ENCODE measurements around the gene UQCR11. TPM values are rescaled to one million over a fixed set of nuclear protein-coding genes. Genes with fewer than 3 reads are reported as not detected.

The UQCR11 gene
- total RNA-seq, 6 donors from 2014 or later, result 10.5 to 216 (median 67.3) TPM

DNA sequence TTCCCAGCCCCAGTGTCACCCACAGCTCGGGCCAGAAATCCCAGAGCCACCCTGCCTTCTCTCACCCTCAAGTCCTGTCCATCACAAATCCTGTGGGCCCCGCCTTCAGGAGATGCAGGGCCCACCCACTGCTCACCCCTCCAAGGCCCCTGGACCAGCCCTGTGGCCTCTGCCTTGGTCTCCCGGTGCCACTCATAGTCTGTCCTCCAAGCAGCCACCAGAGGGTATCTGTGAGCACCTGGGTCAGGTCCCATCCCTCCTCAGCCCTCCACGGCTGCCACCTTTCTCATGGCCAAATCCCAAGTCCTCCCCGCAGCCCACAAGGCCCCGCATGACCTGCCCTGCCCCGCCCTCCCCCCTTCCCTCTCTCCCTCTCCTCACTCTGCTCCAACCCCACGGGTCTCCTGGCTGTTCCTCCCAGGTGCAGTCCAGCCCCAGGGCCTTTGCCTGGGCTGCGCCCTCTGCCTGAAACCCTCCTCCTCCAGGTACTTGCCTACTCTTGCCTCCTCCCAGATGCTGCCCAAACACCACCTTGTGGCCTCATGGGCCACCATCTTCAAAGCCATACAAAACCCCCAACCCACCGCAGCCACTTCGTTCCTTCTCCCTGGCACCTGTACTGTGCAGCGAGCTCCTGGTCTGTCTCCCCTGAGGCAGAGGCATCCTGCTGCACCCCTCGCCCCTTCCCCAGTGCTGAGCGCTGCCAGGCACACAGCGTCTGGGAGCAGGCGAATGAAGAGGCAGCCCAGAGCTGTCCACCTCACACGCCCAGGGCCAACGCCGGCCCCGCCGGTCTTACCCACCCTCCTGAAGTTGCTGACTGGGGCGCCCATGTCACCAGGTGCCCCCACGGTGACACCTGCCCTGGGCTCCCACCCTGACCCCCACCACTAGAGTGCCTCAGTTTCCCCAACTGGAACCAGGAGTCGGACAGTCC lies 13.2 kb upstream of the UQCR11 start:
- ATAC-seq (ENCODE audit: low FRiP score in 2 of 2) (peak in 1 of 2 donors; percentile 34), DNase-seq (peak in 1 of 2 donors; percentile 77)
- Histone ChIP-seq H3K9me3 (no peaks in the 10 kb centered on the region), H3K36me3 (peaks cover 0 to 65% (median 56%) of the 10 kb centered on the region in 4 donors), H3K27ac (no peak overlapping the region), H3K4me3 (no peak overlapping the region), H3K4me1 (no peaks in the 10 kb centered on the region), H3K27me3 (no peaks in the 10 kb centered on the region)
- TF ChIP-seq, protein P1, sequence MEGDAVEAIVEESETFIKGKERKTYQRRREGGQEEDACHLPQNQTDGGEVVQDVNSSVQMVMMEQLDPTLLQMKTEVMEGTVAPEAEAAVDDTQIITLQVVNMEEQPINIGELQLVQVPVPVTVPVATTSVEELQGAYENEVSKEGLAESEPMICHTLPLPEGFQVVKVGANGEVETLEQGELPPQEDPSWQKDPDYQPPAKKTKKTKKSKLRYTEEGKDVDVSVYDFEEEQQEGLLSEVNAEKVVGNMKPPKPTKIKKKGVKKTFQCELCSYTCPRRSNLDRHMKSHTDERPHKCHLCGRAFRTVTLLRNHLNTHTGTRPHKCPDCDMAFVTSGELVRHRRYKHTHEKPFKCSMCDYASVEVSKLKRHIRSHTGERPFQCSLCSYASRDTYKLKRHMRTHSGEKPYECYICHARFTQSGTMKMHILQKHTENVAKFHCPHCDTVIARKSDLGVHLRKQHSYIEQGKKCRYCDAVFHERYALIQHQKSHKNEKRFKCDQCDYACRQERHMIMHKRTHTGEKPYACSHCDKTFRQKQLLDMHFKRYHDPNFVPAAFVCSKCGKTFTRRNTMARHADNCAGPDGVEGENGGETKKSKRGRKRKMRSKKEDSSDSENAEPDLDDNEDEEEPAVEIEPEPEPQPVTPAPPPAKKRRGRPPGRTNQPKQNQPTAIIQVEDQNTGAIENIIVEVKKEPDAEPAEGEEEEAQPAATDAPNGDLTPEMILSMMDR (IDR thresholded peaks at IDR 0.05), result peak in 2 of 6 experiments; percentile 20 to 36
- no peak for TF ChIP-seq POLR2AphosphoS5 (IDR thresholded peaks at IDR 0.05)
- WGBS, 2 donors, result 83 to 84% methylated on average over 16 to 21 of the region's 24 CpGs

DNA sequence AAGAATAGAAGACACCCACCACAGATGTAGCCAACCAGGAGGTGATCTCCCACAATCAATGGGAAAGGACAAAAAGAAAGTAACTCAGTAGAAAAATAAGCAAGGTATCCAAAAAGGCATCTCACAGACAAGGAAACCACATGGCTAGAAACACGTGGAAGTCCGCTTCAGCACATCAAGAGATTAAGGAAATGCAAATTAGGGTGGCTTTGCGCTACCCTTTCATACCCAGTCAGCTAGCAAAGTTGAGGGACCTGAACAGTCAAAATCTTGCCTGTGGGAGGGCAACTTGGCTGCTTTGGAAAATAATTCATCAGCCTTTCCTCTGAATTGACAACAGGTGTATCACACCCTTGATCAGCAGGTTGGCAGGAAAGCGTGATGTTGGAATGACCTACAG lies 11.6 kb upstream of the UQCR11 start:
- DNase-seq (no peak), ATAC-seq (ENCODE audit: low FRiP score in 2 of 2) (no peak)
- H3K4me1 ChIP-seq, result no peaks in the 10 kb centered on the region
- H3K4me3 ChIP-seq, result no peak overlapping the region
- TF ChIP-seq, protein P1 (IDR thresholded peaks at IDR 0.05), result no peak
- TF ChIP-seq POLR2A (IDR thresholded peaks at IDR 0.05) (no peak), POLR2AphosphoS5 (IDR thresholded peaks at IDR 0.05) (no peak), EP300 (IDR thresholded peaks at IDR 0.05) (no peak)
- H3K27ac ChIP-seq, result no peak overlapping the region
- 67 to 72% methylated on average over 4 of the region's 4 CpGs for WGBS, 2 donors
- H3K9me3 ChIP-seq, result no peaks in the 10 kb centered on the region
- peaks cover 5 to 77% (median 68%) of the 10 kb centered on the region in 4 donors for H3K36me3 ChIP-seq
- H3K27me3 ChIP-seq, result no peaks in the 10 kb centered on the region

DNA sequence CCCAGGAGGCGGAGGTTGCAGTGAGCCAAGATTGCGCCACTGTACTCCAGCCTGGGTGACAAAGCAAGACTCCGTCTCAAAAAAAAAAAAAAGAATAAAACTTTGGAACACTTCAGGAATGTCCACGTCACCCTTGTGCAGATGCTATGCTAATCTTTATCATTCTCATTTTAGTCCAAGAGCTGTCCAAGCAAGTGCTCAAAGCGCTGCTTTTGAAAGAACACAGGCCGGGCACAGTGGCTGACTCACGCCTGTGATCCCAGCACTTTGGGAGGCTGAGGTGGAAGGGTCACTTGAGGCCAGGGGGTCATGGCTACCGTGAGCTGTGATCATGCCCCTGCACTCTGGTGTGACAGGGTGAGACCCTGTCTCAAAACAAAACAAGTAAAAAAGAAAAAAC lies 11.1 kb upstream of the UQCR11 start:
- peaks cover 5 to 77% (median 67%) of the 10 kb centered on the region in 4 donors for H3K36me3 ChIP-seq
- WGBS, 2 donors, result 92% methylated on average over 8 of the region's 8 CpGs
- TF ChIP-seq, protein P1 (IDR thresholded peaks at IDR 0.05), result no peak
- TF ChIP-seq EP300 (IDR thresholded peaks at IDR 0.05) (no peak), POLR2AphosphoS5 (IDR thresholded peaks at IDR 0.05) (no peak), POLR2A (IDR thresholded peaks at IDR 0.05) (no peak)

DNA sequence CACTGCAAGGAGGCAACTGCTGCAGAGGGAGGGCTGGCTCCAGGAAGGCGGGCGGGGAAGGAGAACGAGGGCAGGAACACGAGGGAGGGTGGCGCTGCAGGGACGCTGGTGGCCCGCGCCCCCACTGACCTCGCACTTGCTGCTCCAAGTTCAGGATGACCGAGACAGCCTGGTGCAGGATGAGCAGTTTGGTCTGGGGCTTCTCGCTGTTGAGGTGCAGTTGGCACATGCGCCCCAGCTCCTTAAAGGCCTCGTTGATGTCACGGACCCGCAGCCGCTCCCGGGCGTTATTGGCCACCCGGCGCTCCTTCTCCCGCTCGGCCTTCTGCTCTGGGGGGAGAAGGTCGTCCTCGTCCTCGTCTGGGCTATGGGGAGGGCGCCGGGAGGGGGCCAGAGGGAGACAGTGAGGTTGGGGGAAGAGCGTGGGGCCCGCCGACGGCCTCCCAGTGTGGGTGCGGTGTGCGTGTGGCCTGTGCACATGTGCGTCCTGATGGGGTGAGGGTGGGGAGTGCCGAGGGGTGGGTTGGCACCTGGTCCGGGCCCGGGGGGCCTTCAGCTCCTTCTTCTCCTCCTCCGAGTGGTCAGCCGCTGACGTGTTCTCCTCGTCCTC lies 10.0 kb upstream of the UQCR11 start:
- TF ChIP-seq, protein P1 (IDR thresholded peaks at IDR 0.05), result no peak
- TF ChIP-seq POLR2AphosphoS5 (IDR thresholded peaks at IDR 0.05), result no peak
- TF ChIP-seq POLR2A (IDR thresholded peaks at IDR 0.05), result no peak
- Histone ChIP-seq H3K27me3 (no peaks in the 10 kb centered on the region), H3K4me1 (no peaks in the 10 kb centered on the region), H3K9me3 (no peaks in the 10 kb centered on the region), H3K36me3 (peaks cover 8 to 74% (median 66%) of the 10 kb centered on the region in 4 donors), H3K4me3 (no peak overlapping the region), H3K27ac (no peak overlapping the region)
- no peak for ATAC-seq (ENCODE audit: low FRiP score in 2 of 2)
- DNase-seq, result peak in 1 of 2 donors; percentile 77
- 92 to 96% methylated on average over 26 to 37 of the region's 41 CpGs for whole genome bisulfite sequencing, 2 donors

More for the DNA sequence above, 11.1 kb upstream of the UQCR11 start:
- Histone ChIP-seq H3K27me3 (no peaks in the 10 kb centered on the region), H3K9me3 (no peaks in the 10 kb centered on the region), H3K27ac (no peak overlapping the region), H3K4me3 (no peak overlapping the region), H3K4me1 (no peaks in the 10 kb centered on the region)
- DNase-seq (no peak), ATAC-seq (ENCODE audit: low FRiP score in 2 of 2) (no peak)

Measured in upper lobe of left lung (tissue), 6 donors.